Measurements from ENCODE around the gene WNT3A. TPM values are rescaled to one million over a fixed set of nuclear protein-coding genes. Genes with fewer than 3 reads are reported as not detected.
"Not testable (repeated sequence)": the region's sequence is repeated elsewhere in the genome, so short reads cannot be mapped to it uniquely, and the experiment has no call there.

WNT3A gene
- total RNA-seq, 4 donors from 2014 or later = 1.9 to 4.1 (median 3.5) TPM

- TF ChIP-seq POLR2A (IDR thresholded peaks at IDR 0.05) (no peak), CTCF (IDR thresholded peaks at IDR 0.05) (no peak)
- peak in 1 of 2 donors; percentile 69 for DNase-seq (ENCODE audit: low spot score in 2 of 2)
- 63 to 65% methylated on average over 11 of the region's 12 CpGs for WGBS, 2 donors
- intact Hi-C loops (cut with DNase I; ENCODE audit: low total_unique reads) = no loop called here
- H3K4me3 ChIP-seq (ENCODE audit: low read depth, poor library complexity, severe bottlenecking) = no peak overlapping the region
Measured at GRCh38 chr1:228016653-228017355, 10.0 kb downstream of the WNT3A start.

- intact Hi-C loops (cut with DNase I; ENCODE audit: low total_unique reads) = no loop called here
- 91 to 93% methylated on average over 16 of the region's 16 CpGs for WGBS, 2 donors
- TF ChIP-seq CTCF (IDR thresholded peaks at IDR 0.05) = no peak
- no peak for TF ChIP-seq POLR2A (IDR thresholded peaks at IDR 0.05)
- H3K4me3 ChIP-seq (ENCODE audit: low read depth, poor library complexity, severe bottlenecking) = no peak overlapping the region
- DNase-seq (ENCODE audit: low spot score in 2 of 2) = peak in 1 of 2 donors; percentile 59
Measured at GRCh38 chr1:228017356-228018124, 10.7 kb downstream of the WNT3A start.

- intact Hi-C loops (cut with DNase I; ENCODE audit: low total_unique reads) = no loop called here
- 83 to 88% methylated on average over 5 of the region's 5 CpGs for WGBS, 2 donors
- peak in 1 of 2 donors; percentile 53 for DNase-seq (ENCODE audit: low spot score in 2 of 2)
- no peak overlapping the region for H3K4me3 ChIP-seq (ENCODE audit: low read depth, poor library complexity, severe bottlenecking)
- TF ChIP-seq POLR2A (IDR thresholded peaks at IDR 0.05) (no peak), CTCF (IDR thresholded peaks at IDR 0.05) (no peak)
Measured at GRCh38 chr1:228018125-228018398, 11.3 kb downstream of the WNT3A start.

GRCh38 chr1:228018961-228019721 is 12.3 kb downstream of the WNT3A start:
- H3K4me3 ChIP-seq (ENCODE audit: low read depth, poor library complexity, severe bottlenecking) = no peak overlapping the region
- TF ChIP-seq CTCF (IDR thresholded peaks at IDR 0.05) = no peak
- TF ChIP-seq POLR2A (IDR thresholded peaks at IDR 0.05) = no peak
- 78 to 88% methylated on average over 3 to 9 of the region's 9 CpGs for WGBS, 2 donors
- intact Hi-C loops (cut with DNase I; ENCODE audit: low total_unique reads) = no loop called here
- no peak for DNase-seq (ENCODE audit: low spot score in 2 of 2)

- H3K4me3 ChIP-seq (ENCODE audit: low read depth, poor library complexity, severe bottlenecking); intact Hi-C loops (cut with DNase I; ENCODE audit: low total_unique reads): not testable (repeated sequence)
- peak in 1 of 2 donors; percentile 76 for DNase-seq (ENCODE audit: low spot score in 2 of 2)
- 82 to 89% methylated on average over 5 of the region's 5 CpGs for WGBS, 2 donors
Measured at GRCh38 chr1:228019722-228020083, 12.9 kb downstream of the WNT3A start.
